ENCODE results near the gene MYF5. TPM values are rescaled to one million over a fixed set of nuclear protein-coding genes. Genes with fewer than 3 reads are reported as not detected.

MYF5 gene
- total and polyA plus RNA-seq, 9 of the 15 experiments (the other 6 are each of a cell fraction or from before 2014, with no cell fraction given) = not detected

- no peaks in the 10 kb centered on the region for H3K9me1 ChIP-seq (ENCODE audit: control insufficient read depth, insufficient read depth, low read length)
- in situ Hi-C loops (cut with MboI) = no loop called here
- no peaks in the 10 kb centered on the region for H4K20me1 ChIP-seq (replicated peaks; ENCODE audit: control insufficient read depth, insufficient read depth, low read length)
- H3K9me3 ChIP-seq (replicated peaks; ENCODE audit: control insufficient read depth, insufficient read depth, low read depth, low read length) = no peaks in the 10 kb centered on the region
- H3K4me1 ChIP-seq (replicated peaks in 1 of 2; ENCODE audit: control insufficient read depth in 2 of 2, insufficient read depth in 2 of 2, low read length in 2 of 2) = no peaks in the 10 kb centered on the region
- no peaks in the 10 kb centered on the region for H3K36me3 ChIP-seq (ENCODE audit: control insufficient read depth, insufficient read depth, low read length)
- H3K4me3 ChIP-seq = no peak overlapping the region
- H3K79me2 ChIP-seq (ENCODE audit: control insufficient read depth, insufficient read depth, low read length) = no peaks in the 10 kb centered on the region
- ChIA-PET POLR2A (no interaction called here), CTCF (ENCODE audit: low intra/inter-chr PET ratio) (no interaction called here)
- no peak overlapping the region for H3K4me2 ChIP-seq (ENCODE audit: insufficient read depth, low read length)
- WGBS (ENCODE audit: insufficient coverage, low coverage, missing lambda C conversion rate) = 2% methylated on average over 15 of the region's 21 CpGs
- H3K9ac ChIP-seq (ENCODE audit: insufficient read depth in 1 of 2, low read depth in 2 of 2, low read length in 2 of 2) = no peak overlapping the region
- TF ChIP-seq CCAR2 (IDR thresholded peaks at IDR 0.05; ENCODE audit: low read depth, low read length) (no peak), ZNF354B (CRISPR knock-in tag; IDR thresholded peaks at IDR 0.05) (no peak), ZNF561 (CRISPR knock-in tag; conservative IDR thresholded peaks at IDR 0.05) (no peak), RFX5 (IDR thresholded peaks at IDR 0.05; ENCODE audit: low read depth, low read length) (no peak), HEY1 (CRISPR knock-in tag; IDR thresholded peaks at IDR 0.05; ENCODE audit: borderline replicate concordance) (no peak), ZNF584 (CRISPR knock-in tag; IDR thresholded peaks at IDR 0.05; ENCODE audit: low read depth) (no peak), ZFP91 (CRISPR knock-in tag; IDR thresholded peaks at IDR 0.05) (no peak), CBFB (CRISPR knock-in tag; IDR thresholded peaks at IDR 0.05) (no peak), EWSR1 (IDR thresholded peaks at IDR 0.05; ENCODE audit: borderline replicate concordance, low read depth, partially characterized antibody) (no peak), HNRNPL (IDR thresholded peaks at IDR 0.05; ENCODE audit: low read depth, low read length) (no peak), HDAC2 (IDR thresholded peaks at IDR 0.05) (no peak), GTF2A2 (tag; IDR thresholded peaks at IDR 0.05) (no peak)
- TF ChIP-seq, protein P1, sequence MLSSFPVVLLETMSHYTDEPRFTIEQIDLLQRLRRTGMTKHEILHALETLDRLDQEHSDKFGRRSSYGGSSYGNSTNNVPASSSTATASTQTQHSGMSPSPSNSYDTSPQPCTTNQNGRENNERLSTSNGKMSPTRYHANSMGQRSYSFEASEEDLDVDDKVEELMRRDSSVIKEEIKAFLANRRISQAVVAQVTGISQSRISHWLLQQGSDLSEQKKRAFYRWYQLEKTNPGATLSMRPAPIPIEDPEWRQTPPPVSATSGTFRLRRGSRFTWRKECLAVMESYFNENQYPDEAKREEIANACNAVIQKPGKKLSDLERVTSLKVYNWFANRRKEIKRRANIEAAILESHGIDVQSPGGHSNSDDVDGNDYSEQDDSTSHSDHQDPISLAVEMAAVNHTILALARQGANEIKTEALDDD (IDR thresholded peaks at IDR 0.05) = no peak
- no TSS peak for BruUV-seq (replicated peaks)
- no peak for DNase-seq (ENCODE audit: extremely low read depth in 1 of 4, low spot score in 3 of 4)
- H2AFZ ChIP-seq (ENCODE audit: low read depth, low read length) = no peak overlapping the region
- no peak for ATAC-seq
- H3K27me3 ChIP-seq (ENCODE audit: control insufficient read depth in 2 of 2, insufficient read depth in 2 of 2, low read length in 2 of 2) = no peaks in the 10 kb centered on the region
- intact Hi-C loops (cut with micrococcal nuclease) = no loop called here
- no peak for FAIRE-seq
- no peak overlapping the region for H3K27ac ChIP-seq (ENCODE audit: extremely low read depth, low read depth, low read length)
These were observed 8.9 kb upstream of the MYF5 start for GRCh38 chr12:80707830-80708258.

All from K562 (cell line).